NT2/D1 (cell line): ENCODE measurements around the gene MBNL1.

Experiments used
- SUZ12 ChIP-seq: IDR thresholded peaks from 2 replicates; pipeline ENCODE4 v1.6.1; 2011; ENCODE audit not compliant: insufficient read length, insufficient read depth; ENCODE audit errors: extremely low read depth
- YY1 ChIP-seq: IDR thresholded peaks from 2 replicates; pipeline ENCODE4 v1.6.1; 2011; ENCODE audit not compliant: insufficient read length, insufficient read depth

DNA sequence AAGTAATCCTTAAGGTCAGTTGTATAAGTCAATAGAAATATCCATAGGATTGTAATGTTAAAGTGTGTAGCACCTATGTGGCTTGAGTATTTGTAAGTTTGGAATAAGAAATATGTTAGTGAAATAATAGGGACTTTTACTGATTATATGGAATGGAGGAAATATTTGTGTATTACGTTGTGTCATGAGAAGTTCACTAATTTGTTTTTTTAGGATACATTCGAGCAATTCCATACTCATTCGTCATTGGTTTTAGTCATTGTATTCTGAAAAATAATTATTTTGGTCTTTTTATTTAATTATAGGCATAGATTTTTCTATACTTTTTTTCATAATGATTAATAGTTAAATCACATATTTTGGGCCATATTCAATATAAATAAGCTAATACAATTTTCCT, 21.0 kb downstream of the MBNL1 start:
- no peak for TF ChIP-seq YY1
- no peak for TF ChIP-seq SUZ12
